ENCODE results near the gene CYSLTR2. TPM values are rescaled to one million over a fixed set of nuclear protein-coding genes. Genes with fewer than 3 reads are reported as not detected.

Gene CYSLTR2
- total RNA-seq, 2 donors from 2014 or later: 0.59 to 0.74 TPM

DNA sequence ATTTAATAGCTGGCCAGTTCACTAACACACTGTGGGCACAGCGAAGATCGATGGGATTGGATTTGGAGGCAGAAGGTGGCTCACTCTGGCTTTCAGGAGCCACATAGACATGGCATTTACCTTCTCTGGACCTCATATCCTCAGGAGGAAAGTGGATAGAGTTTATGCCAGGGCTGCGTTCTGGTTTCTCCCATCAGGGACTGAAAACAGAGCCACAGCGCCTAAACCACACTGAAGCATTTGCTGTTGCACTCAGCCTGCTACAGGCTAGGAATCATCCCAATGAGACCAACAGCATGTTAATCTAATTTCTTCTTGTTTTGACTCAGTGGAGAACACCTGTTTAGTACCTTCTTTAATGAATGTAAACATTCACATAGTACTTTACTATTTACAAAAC, 1.6 kb downstream of the CYSLTR2 start:
- WGBS: 84% methylated on average over 4 of the region's 4 CpGs

DNA sequence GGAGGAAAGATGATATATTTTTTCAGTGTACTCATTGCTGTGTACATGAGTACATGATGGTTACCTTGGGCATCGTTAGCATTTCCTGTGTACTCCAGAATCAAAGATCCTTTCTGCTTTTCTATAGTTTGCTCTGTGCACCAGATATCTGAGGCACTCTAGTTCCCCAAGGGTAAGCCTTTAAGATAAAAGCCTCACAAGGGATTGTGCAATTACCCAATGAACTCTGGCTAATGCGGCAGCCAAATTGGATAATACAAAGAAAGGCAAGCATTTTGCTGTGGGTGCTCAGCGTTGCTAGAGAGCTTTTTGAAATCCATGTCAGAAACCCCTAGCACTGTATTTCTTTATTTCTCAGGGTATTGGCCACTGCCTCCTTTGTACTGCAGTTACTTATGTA, 2.9 kb downstream of the CYSLTR2 start:
- no peak for DNase-seq (ENCODE audit: low spot score)
- Histone ChIP-seq H3K36me3 (no peaks in the 10 kb centered on the region), H3K4me1 (replicated peaks) (no peaks in the 10 kb centered on the region), H3K4me3 (no peak overlapping the region), H3K27ac (no peak overlapping the region), H3K27me3 (replicated peaks; ENCODE audit: insufficient read depth) (no peaks in the 10 kb centered on the region), H3K9me3 (no peaks in the 10 kb centered on the region)
- intact Hi-C loops (cut with DNase I): no loop called here
- 65% methylated on average over 3 of the region's 3 CpGs for WGBS
- TF ChIP-seq POLR2AphosphoS5 (IDR thresholded peaks at IDR 0.05): no peak
- TF ChIP-seq, protein P1, sequence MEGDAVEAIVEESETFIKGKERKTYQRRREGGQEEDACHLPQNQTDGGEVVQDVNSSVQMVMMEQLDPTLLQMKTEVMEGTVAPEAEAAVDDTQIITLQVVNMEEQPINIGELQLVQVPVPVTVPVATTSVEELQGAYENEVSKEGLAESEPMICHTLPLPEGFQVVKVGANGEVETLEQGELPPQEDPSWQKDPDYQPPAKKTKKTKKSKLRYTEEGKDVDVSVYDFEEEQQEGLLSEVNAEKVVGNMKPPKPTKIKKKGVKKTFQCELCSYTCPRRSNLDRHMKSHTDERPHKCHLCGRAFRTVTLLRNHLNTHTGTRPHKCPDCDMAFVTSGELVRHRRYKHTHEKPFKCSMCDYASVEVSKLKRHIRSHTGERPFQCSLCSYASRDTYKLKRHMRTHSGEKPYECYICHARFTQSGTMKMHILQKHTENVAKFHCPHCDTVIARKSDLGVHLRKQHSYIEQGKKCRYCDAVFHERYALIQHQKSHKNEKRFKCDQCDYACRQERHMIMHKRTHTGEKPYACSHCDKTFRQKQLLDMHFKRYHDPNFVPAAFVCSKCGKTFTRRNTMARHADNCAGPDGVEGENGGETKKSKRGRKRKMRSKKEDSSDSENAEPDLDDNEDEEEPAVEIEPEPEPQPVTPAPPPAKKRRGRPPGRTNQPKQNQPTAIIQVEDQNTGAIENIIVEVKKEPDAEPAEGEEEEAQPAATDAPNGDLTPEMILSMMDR (IDR thresholded peaks at IDR 0.05): no peak
- no peak for TF ChIP-seq POLR2A (IDR thresholded peaks at IDR 0.05)

More for the DNA sequence above, 1.6 kb downstream of the CYSLTR2 start:
- Histone ChIP-seq H3K4me3 (no peak overlapping the region), H3K9me3 (no peaks in the 10 kb centered on the region), H3K27me3 (replicated peaks; ENCODE audit: insufficient read depth) (no peaks in the 10 kb centered on the region), H3K4me1 (replicated peaks) (no peaks in the 10 kb centered on the region), H3K36me3 (no peaks in the 10 kb centered on the region), H3K27ac (no peak overlapping the region)
- TF ChIP-seq, protein P1 (IDR thresholded peaks at IDR 0.05): no peak
- no peak for TF ChIP-seq POLR2A (IDR thresholded peaks at IDR 0.05)
- no peak for TF ChIP-seq POLR2AphosphoS5 (IDR thresholded peaks at IDR 0.05)
- DNase-seq (ENCODE audit: low spot score): no peak
- intact Hi-C loops (cut with DNase I): no loop called here

DNA sequence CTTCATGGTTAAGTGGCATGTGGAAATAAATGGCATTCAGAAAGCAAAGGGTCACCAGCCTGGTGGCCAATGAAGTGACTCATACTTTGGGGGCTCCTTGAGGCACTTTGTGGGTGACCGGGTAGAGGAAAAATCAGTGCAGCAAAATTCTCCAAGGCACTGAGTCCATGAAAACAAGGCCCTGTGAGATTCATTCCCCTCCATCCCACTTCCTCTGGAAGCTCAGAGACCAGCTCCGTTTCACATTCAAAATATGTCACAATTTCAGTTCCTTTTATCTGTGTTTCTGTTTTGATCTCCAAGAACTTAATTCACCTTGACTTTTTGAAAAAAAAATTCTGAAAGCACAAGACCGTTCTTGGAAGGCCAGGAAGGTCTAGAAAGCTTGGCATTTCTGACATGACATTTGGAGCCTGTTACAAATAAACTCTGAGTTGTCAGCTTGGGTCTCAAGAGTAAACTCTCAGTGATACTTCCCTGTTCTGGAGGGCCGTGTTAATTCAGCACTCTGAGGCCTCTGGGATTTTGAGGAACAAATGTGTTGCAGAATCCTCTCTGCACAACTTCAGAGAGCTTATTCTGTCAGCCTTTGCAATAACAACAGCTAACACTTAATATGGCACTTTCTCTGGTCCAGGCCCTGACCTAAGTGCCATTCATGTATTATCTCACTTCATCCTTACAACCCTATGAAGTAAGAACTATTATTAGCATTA, 6.8 kb downstream of the CYSLTR2 start:
- Histone ChIP-seq H3K36me3 (no peaks in the 10 kb centered on the region), H3K9me3 (no peaks in the 10 kb centered on the region), H3K4me3 (no peak overlapping the region), H3K4me1 (replicated peaks) (no peaks in the 10 kb centered on the region), H3K27me3 (replicated peaks; ENCODE audit: insufficient read depth) (no peaks in the 10 kb centered on the region), H3K27ac (no peak overlapping the region)
- TF ChIP-seq POLR2A (IDR thresholded peaks at IDR 0.05): no peak
- TF ChIP-seq, protein P1 (IDR thresholded peaks at IDR 0.05): no peak
- intact Hi-C loops (cut with DNase I): no loop called here
- 47% methylated on average over 4 of the region's 4 CpGs for WGBS
- no peak for DNase-seq (ENCODE audit: low spot score)

DNA sequence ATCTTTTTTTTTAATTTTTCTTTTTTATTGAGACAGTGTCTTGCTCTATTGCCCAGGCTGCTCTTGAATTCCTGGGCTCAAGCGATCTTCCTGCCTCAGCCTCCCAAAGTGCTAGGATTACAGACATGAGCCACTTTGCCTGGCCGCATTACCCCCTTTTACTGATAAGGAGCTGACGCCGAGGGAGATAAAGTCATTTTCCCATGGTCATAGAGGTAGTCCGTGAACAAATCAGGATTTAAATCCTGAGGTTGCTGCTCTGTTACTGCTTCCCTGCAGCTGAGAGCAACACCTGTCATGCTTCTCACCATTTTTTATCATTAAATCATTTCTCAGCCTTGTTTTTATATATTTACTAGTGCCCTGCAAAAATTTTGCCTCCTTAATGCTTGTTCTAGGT, 7.4 kb downstream of the CYSLTR2 start:
- Histone ChIP-seq H3K36me3 (no peaks in the 10 kb centered on the region), H3K27ac (no peak overlapping the region), H3K27me3 (replicated peaks; ENCODE audit: insufficient read depth) (no peaks in the 10 kb centered on the region), H3K4me1 (replicated peaks) (no peaks in the 10 kb centered on the region), H3K9me3 (no peaks in the 10 kb centered on the region), H3K4me3 (no peak overlapping the region)
- 81% methylated on average over 5 of the region's 5 CpGs for WGBS
- TF ChIP-seq POLR2A (IDR thresholded peaks at IDR 0.05) (no peak), POLR2AphosphoS5 (IDR thresholded peaks at IDR 0.05) (no peak)
- TF ChIP-seq, protein P1 (IDR thresholded peaks at IDR 0.05): no peak
- no peak for DNase-seq (ENCODE audit: low spot score)
- intact Hi-C loops (cut with DNase I): no loop called here

DNA sequence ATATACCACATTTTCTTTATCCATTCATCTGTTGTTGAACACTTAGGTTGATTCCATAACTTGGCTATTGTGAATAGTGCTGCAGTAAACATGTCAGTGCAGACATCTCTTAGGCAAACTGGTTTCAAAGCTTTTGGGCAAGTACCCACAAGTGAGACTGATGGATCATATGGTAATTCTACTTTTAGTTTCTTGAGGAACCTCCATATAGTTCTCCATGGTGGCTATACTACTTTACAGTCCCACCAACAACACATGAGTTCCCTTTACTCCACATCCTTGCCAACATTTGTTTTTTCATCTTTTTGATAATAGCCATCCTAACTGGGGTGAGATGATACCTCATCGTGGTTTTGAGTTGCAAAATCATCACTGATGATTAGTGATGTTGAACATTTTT, 8.5 kb downstream of the CYSLTR2 start:
- Histone ChIP-seq H3K9me3 (no peaks in the 10 kb centered on the region), H3K27ac (no peak overlapping the region), H3K4me3 (no peak overlapping the region), H3K4me1 (replicated peaks) (no peaks in the 10 kb centered on the region), H3K27me3 (replicated peaks; ENCODE audit: insufficient read depth) (no peaks in the 10 kb centered on the region), H3K36me3 (no peaks in the 10 kb centered on the region)
- no peak for DNase-seq (ENCODE audit: low spot score)
- WGBS: 91% methylated on average over 1 of the region's 1 CpG
- intact Hi-C loops (cut with DNase I): no loop called here
- TF ChIP-seq POLR2A (IDR thresholded peaks at IDR 0.05): no peak
- no peak for TF ChIP-seq POLR2AphosphoS5 (IDR thresholded peaks at IDR 0.05)
- TF ChIP-seq, protein P1 (IDR thresholded peaks at IDR 0.05): no peak

Data from prostate gland (tissue), 2 donors.